ENCODE results near the gene KLHL35.
"Not testable (repeated sequence)": the region's sequence is repeated elsewhere in the genome, so short reads cannot be mapped to it uniquely, and the experiment has no call there.

The KLHL35 gene

DNA sequence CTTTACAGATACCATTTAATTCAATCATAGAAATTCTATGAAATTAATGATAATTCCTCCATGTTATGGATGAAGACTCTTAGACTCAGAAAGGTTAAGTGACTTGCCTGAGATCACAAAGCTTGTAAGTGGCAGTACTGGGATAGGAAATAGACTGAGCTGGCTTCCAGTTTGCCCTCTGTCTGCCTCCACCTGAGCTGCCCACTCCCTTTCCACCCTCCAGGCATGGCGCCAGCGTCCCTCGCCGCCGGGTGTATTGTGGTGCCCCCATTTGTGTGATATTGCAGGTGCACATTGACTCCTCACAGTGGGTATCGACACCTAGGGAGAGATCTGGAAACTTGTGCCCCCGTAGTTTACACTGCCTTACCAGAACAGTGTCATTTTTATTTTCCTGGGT lies 43.1 kb downstream of the KLHL35 start:
- DNase-seq (ENCODE audit: low read depth) = no peak

DNA sequence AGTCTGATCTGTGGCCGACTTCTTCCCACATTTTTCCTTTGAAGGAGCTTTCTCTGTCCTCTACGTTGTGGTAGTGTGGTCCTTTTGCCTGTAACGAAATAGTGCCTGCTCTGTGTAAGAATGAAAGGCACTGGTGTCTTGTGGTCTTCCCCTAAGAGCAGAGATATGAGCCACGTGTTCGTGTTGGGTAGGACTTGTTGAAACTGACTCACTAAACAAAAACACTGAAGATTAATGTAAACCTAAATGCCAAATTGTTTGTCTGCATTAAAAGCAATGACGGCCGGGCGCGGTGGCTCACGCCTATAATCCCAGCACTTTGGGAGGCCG lies 43.8 kb downstream of the KLHL35 start:
- DNase-seq (ENCODE audit: low read depth) = no peak

DNA sequence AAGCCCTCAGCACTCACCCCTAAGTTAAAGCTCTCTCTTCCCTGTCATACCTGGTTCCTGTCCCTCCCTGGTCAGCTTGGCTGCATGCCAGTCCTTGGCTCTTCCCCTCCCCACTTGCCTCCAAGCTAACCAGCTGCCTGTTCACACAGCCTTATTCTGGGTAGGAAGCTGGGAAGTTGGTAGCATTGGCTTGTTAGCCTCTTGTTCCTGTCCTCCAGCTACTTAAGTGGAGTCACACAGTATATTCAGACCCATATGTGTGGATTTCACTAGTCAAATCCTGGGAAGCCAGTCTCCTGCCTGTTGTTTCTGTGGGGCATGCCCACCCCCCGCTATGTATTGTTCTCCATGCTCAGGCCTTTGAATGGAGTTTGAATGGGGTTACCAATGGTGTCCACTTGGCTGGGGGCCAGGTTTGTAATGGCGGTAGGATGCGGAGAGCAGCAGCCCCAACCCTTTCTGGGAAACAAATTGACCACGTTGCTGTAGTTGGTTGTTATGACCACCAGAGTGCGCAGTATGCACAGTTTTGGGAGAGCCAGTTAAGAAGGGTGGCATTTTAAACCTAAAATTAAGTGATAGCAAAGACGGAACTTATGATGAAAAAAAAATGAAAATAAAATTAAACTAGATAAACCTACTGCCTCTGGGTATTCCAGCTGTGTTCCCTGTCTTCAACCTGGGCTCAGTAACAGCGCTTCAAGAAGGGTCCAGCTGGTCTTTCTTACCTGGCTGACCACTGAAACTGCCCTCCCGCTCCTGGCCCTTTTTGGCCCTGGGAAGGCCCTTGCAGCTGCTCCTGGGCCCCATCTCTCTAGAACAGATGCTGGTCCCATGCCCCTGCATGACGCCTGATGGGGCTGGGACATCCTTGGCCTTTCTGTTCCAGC lies 44.4 kb downstream of the KLHL35 start:
- DNase-seq (ENCODE audit: low read depth) = peak; percentile 67

DNA sequence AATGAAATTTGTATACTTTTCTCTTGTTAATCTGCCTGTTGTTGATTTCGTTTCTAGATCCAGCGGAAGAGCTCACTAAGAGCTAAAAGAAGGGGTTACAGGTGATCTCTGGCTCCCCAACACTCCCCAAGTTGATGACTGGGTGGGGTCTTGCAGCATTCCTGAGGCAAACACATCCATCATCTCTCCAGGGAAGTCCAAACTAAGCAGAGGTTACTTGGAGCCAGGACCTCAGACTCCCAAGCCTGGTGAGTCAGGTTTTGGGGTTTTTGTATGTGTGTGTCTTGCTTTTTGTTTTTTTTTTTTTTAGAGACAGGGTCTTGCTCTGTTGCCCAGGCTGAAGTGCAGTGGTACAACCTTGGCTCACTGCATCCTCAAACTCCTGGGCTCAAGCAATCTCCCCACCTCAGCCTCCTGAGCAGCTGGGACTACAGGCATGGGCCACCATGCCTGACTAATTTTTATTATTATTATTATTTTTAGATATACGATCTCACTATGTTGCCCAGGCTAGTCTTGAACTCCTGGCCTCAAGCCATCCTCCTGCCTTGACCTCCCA lies 45.2 kb downstream of the KLHL35 start:
- DNase-seq (ENCODE audit: low read depth) = no peak

DNA sequence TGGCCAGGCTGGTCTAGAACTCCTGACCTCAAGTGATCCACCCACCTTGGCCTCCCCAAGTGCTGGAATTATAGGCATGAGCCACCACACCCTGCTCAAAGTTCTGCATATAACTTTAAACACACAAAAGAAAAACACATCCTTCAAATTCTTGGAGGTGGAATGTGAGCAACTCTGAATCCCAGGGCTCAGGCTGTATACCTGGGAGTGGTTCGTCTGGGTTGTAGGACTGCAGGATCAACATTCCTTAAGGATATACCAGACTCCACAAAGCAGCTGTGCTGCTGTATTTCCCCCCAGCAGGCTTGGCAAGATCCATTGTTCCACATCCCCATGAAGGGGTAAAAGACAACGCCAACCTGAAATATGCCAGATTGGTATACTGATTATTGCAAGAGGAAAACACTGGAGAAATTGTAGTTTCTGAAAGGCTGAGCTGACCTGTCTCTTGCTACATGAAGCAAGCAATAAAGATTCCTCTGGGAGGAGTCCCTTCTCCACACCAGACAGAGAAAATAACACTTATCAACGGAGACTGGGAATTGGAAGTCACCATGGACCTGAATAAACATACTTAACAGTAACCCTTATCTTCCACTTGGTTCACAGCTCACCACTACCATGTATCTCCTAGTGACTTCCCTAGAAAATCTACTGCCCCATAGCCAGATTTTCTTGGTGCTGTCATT lies 45.9 kb downstream of the KLHL35 start:
- no peak for DNase-seq (ENCODE audit: low read depth)

DNA sequence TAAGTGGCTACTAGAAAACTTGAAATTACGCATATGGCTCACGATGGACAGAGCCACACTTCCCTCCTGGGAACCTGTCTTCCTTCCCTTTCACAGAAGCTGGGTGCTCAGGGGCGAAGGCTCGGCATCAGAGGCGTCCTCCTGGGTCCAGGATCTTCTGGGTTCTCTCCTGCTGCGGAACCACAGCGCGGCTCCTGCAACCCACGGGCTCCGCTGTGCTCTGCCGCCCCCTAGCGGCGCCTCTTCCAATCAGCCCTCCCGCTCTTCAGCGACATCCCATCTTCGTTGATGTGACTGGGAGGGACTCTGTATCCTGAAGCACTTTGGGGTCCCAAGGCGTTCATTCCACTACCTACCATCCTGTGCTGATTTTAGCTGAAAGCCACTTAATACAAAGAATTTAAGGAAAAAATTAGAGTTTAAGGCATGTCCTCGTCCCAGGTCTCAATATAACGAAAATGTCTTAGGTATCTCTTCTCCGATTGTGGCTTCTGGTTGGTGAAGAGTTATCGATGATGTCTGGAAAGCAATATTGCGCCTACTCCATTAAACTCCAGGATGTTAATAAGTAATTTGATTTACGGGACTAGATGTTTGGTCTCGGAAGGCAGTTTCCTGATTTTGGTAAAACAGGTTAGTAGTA lies 48.4 kb downstream of the KLHL35 start:
- DNase-seq (ENCODE audit: low read depth) = peak; percentile 47

DNA sequence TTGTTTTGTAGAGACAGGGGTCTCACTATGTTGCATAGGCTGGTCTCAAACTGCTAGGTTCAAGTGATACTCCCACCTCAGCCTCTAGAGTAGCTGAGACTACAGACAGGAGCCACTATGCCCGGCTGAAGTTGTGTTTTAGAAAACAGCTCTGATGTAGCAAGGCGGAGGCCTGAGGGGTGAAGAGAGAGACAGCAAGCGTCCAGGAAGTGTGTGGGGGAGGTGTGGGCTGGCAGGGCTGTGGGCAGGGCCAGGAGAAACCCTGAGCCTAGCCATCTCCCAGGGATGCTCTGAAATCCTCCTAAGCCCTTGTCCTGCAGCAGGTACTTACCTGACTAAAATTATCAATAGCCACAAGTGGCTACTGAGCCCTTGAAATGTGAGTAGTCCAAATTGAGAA lies 49.8 kb downstream of the KLHL35 start:
- DNase-seq (ENCODE audit: low read depth) = no peak

DNA sequence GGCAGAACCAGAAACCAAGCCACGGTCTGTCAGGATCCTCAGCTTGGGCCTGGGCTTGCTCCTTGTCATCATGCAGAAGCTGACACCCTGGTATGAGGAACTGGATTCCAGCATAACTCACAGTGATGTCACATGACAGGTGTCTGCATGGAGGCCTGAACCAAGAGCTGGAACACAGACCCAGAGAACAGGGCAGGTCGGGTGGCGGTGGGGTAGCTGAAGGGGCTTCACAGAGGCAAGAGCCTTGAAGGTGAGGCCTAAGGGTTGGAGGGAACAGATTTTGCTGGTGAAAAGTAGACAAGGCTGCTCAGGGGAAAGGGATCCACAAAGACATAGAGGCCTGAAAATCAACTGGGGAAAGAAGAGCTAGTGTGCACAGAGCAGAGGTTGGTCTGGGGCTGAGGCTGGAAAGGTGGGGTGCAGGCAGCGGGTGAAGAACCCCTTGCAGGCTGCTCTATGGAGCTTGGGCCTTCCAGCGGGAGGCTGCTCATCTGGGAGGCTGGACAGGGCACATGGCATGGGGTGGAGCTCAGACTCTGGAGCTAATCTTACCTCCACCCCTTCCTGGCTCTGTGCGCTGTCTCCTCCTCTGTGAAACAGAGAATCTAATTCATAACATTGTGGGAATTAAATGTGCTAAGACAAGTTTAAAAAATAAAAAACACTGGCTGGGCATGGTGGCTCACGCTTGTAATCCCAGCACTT lies 52.1 kb downstream of the KLHL35 start:
- no peak for DNase-seq (ENCODE audit: low read depth)

DNA sequence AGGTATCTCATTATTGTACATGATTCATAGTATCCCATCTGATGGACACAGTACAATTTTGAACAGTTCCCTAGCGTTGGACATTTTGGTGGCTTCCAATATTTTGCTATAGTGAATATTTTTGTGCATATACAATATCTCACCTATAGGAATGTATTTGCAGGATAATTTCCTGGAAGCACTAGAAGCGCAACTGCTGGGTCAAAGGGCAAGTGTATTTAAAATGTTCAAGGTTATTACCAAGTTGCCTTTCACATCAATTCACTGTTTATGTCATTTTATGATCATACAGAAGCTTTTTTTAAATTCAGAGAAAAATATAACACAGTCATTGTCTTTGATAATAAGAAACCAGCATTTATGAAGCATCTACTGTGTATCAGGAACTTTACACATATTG lies 52.8 kb downstream of the KLHL35 start:
- no peak for DNase-seq (ENCODE audit: low read depth)

DNA sequence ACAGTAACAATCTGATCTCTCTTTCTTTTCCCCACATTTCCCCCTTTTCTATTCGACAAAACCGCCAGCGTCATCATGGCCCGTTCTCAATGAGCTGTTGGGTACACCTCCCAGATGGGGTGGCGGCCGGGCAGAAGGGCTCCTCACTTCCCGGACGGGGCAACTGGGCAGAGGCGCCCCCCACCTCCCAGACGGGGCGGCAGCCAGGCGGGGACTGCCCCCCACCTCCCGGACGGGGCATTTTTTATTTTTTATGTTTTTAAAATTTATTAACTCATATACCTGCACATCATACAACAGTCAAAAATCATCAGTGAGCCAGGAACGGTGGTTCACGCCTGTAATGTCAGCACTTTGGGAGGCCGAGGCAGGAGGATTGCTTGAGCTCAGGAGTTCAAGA lies 54.2 kb downstream of the KLHL35 start:
- not testable (repeated sequence) for DNase-seq (ENCODE audit: low read depth)

DNA sequence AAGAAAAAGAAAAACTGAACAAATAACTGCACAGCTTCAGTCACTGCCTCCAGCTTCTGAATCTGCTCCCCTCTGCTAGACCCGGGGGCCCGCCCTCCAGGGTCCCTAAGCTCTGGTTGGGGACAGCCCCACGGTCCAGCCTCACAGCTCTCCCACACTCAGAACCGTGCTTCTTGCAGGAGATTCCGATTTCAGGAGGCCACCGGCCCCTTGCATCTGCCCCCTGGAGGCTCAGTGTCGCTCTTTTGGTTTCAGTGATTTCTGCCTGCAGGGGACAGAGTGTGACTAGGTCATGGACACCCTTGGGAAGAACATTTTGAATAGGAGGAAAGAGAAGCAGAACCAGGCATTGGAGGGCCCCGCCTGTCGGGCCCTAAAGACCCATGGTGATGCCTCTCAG lies 56.8 kb downstream of the KLHL35 start:
- DNase-seq (ENCODE audit: low read depth) = no peak

DNA sequence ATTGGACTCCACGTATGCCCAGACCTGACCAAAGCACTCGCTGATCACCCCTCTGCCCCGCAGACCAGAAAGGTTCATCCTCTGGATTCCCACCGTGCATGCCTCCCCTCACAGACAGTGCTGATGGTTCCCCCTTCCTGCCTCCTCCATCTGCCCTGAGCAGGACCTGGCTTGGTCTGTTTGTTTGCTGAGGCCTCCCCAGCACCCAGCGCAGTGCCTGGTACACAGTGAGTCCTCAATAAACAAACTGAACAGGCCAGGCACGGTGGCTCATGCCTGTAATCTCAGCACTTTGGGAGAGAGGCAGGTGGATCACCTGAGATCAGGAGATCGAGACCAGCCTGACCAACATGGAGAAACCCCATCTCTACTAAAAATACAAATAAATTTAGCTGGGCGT lies 57.4 kb downstream of the KLHL35 start:
- no peak for DNase-seq (ENCODE audit: low read depth)

DNA sequence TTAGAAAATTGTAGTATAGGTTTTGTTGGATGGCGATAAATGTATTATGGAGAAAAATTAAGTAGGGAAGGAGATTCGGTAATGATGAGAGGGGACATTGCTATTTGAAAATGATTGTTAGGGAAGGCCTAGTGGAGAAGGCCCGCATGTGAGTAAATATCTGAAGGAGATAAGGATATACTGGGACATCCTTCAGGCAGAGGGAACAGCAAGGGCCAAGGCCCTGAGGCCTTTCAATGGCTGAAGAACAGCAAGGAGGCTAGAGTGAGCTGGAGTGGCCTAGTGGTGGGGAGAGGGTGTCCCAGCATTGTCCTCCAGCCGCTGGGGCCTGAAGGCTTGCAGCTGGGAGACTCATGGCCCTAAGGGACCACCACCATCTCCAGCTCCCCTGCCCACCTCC lies 58.4 kb downstream of the KLHL35 start:
- no peak for DNase-seq (ENCODE audit: low read depth)

DNA sequence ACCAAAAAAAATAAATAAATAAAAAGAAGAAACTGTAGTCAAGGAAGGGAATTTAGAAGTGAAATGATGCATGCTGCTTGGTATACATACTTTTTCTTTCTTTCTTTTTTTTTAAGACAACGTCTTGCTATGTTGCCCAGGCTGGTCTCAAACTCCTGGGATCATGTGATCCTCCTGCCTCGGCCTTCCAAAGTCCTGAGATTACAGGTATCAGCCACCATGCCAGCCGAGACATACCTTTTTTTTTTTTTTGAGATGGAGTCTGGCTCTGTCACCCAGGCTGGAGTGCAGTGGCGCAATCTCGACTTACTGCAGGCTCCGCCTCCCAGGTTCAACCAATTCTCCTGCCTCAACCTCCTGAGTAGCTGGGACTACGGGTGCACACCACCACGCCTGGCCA lies 59.8 kb downstream of the KLHL35 start:
- no peak for DNase-seq (ENCODE audit: low read depth)
